ENCODE data around the gene LRP1B. TPM values are rescaled to one million over a fixed set of nuclear protein-coding genes. Genes with fewer than 3 reads are reported as not detected.

The LRP1B gene
- polyA plus RNA-seq, 1 donor from 2014 or later, result 12.7 TPM

- Histone ChIP-seq H3K79me2 (replicated peaks; ENCODE audit: insufficient read depth, low read length) (no peaks in the 10 kb centered on the region), H2AFZ (ENCODE audit: low read depth, low read length) (no peak overlapping the region), H3K9me2 (ENCODE audit: insufficient read depth, low read length) (no peaks in the 10 kb centered on the region), H3K9ac (ENCODE audit: low read length) (no peak overlapping the region), H3K27ac (ENCODE audit: low read length) (no peak overlapping the region), H3F3A (ENCODE audit: insufficient read depth, low read length, poor library complexity, severe bottlenecking) (no peaks in the 10 kb centered on the region), H3K27me3 (ENCODE audit: insufficient read depth, low read depth, low read length) (no peaks in the 10 kb centered on the region), H3K9me3 (ENCODE audit: low read length) (no peaks in the 10 kb centered on the region), H3K36me3 (ENCODE audit: insufficient read depth, low read length) (no peaks in the 10 kb centered on the region), H3K4me3 (ENCODE audit: low read length) (no peak overlapping the region), H3K4me2 (ENCODE audit: low read length) (no peak overlapping the region), H4K20me1 (ENCODE audit: insufficient read depth) (no peaks in the 10 kb centered on the region)
- TF ChIP-seq POLR2AphosphoS5 (IDR thresholded peaks at IDR 0.05) (peak; percentile 48), SMC3 (conservative IDR thresholded peaks at IDR 0.05; ENCODE audit: poor library complexity) (no peak), RAD21 (conservative IDR thresholded peaks at IDR 0.05) (no peak), TAF1 (IDR thresholded peaks at IDR 0.05; ENCODE audit: low read depth) (no peak), EZH2 (IDR thresholded peaks at IDR 0.05; ENCODE audit: borderline replicate concordance, insufficient read depth, low read length, poor library complexity, severe bottlenecking) (no peak), REST (IDR thresholded peaks at IDR 0.05; ENCODE audit: borderline replicate concordance) (no peak), EP300 (conservative IDR thresholded peaks at IDR 0.05; ENCODE audit: poor library complexity, severe bottlenecking) (peak; percentile 59), CTCF (IDR thresholded peaks at IDR 0.05; ENCODE audit: poor library complexity, severe bottlenecking) (no peak), MXI1 (conservative IDR thresholded peaks at IDR 0.05; ENCODE audit: poor library complexity, severe bottlenecking) (no peak)
Measured at GRCh38 chr2:140270224-140270623, 1860.6 kb downstream of the LRP1B start.

- Histone ChIP-seq H3K36me3 (ENCODE audit: insufficient read depth, low read length) (no peaks in the 10 kb centered on the region), H3K27me3 (ENCODE audit: insufficient read depth, low read depth, low read length) (no peaks in the 10 kb centered on the region), H3K27ac (ENCODE audit: low read length) (no peak overlapping the region), H3K79me2 (replicated peaks; ENCODE audit: insufficient read depth, low read length) (no peaks in the 10 kb centered on the region), H3K4me2 (ENCODE audit: low read length) (no peak overlapping the region), H3K4me3 (ENCODE audit: low read length) (no peak overlapping the region), H3K9me3 (ENCODE audit: low read length) (no peaks in the 10 kb centered on the region), H4K20me1 (ENCODE audit: insufficient read depth) (no peaks in the 10 kb centered on the region), H3F3A (ENCODE audit: insufficient read depth, low read length, poor library complexity, severe bottlenecking) (no peaks in the 10 kb centered on the region), H2AFZ (ENCODE audit: low read depth, low read length) (no peak overlapping the region), H3K9me2 (ENCODE audit: insufficient read depth, low read length) (no peaks in the 10 kb centered on the region), H3K9ac (ENCODE audit: low read length) (no peak overlapping the region)
- TF ChIP-seq SMC3 (conservative IDR thresholded peaks at IDR 0.05; ENCODE audit: poor library complexity) (no peak), TAF1 (IDR thresholded peaks at IDR 0.05; ENCODE audit: low read depth) (no peak), RAD21 (conservative IDR thresholded peaks at IDR 0.05) (no peak), EP300 (conservative IDR thresholded peaks at IDR 0.05; ENCODE audit: poor library complexity, severe bottlenecking) (no peak), POLR2AphosphoS5 (IDR thresholded peaks at IDR 0.05) (no peak), REST (IDR thresholded peaks at IDR 0.05; ENCODE audit: borderline replicate concordance) (no peak), CTCF (IDR thresholded peaks at IDR 0.05; ENCODE audit: poor library complexity, severe bottlenecking) (no peak), EZH2 (IDR thresholded peaks at IDR 0.05; ENCODE audit: borderline replicate concordance, insufficient read depth, low read length, poor library complexity, severe bottlenecking) (no peak), MXI1 (conservative IDR thresholded peaks at IDR 0.05; ENCODE audit: poor library complexity, severe bottlenecking) (no peak)
Measured at GRCh38 chr2:140269000-140269399, 1861.8 kb downstream of the LRP1B start.

Measured in neural cell (in vitro differentiated cells).